Measurements from ENCODE around the gene NDUFV3. TPM values are rescaled to one million over a fixed set of nuclear protein-coding genes. Genes with fewer than 3 reads are reported as not detected.
A peak's percentile ranks its signal among the peaks of the same experiment; 100 is the strongest.

The NDUFV3 gene
- total and polyA plus RNA-seq, 2 of the 13 experiments (the other 11 are each of a cell fraction or from before 2014, with no cell fraction given): 14.2 to 29.6 TPM

DNA sequence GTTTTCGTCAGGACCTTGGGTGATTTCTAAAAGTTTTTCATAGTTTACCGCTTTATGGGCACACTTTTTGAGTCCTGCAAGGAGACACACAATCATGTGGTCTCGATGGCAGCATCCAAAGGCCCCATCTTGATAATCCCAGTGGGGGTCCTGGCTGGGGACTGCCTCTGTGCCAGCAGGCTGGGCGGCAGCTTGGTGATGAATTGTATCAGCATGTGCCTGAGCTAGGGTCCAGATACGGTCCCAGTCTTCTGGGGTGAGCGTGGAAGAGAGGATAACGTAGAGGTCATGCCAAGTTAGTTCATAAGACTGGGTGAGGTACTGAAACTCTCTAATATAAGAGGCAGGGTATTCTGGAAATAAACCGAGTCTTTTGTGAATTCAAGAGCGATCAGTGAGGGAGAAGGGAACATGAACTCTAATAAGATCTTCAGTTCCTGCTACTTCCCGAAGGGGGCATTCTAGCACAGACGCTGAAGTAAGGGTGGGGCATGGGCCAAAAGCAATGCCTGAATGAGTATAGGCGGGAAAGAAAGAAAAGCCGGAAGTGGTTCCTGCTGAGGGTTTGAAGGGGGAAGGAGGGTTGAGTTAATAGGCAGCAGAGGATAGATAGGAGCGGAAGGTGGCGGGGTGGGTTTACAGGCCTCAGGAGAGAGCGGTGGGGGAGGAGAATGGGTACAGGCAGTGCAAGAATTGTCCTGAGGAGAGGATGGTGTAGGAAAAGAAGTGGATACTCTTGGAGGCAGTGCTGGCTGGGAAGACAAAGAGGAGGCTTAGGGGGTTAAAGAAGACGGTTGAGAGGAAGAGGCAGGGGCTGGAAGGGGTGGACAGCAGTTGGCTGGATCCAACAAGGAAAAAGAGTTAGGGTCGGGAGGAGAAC is 30.7 kb downstream of the NDUFV3 start (continued):
- TF ChIP-seq, protein P1, sequence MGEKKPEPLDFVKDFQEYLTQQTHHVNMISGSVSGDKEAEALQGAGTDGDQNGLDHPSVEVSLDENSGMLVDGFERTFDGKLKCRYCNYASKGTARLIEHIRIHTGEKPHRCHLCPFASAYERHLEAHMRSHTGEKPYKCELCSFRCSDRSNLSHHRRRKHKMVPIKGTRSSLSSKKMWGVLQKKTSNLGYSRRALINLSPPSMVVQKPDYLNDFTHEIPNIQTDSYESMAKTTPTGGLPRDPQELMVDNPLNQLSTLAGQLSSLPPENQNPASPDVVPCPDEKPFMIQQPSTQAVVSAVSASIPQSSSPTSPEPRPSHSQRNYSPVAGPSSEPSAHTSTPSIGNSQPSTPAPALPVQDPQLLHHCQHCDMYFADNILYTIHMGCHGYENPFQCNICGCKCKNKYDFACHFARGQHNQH (CRISPR knock-in tag; IDR thresholded peaks at IDR 0.05): no peak
- no peak for TF ChIP-seq SALL2 (CRISPR knock-in tag; IDR thresholded peaks at IDR 0.05)
- peak; percentile 26; the same call in 1 of the 2 replicates for TF ChIP-seq ELF3 (CRISPR knock-in tag; IDR thresholded peaks at IDR 0.05)
- TF ChIP-seq ATM (IDR thresholded peaks at IDR 0.05; ENCODE audit: borderline replicate concordance): no peak
- TF ChIP-seq ELF1 (CRISPR knock-in tag; IDR thresholded peaks at IDR 0.05): peak; percentile 85
- TF ChIP-seq, protein P2, sequence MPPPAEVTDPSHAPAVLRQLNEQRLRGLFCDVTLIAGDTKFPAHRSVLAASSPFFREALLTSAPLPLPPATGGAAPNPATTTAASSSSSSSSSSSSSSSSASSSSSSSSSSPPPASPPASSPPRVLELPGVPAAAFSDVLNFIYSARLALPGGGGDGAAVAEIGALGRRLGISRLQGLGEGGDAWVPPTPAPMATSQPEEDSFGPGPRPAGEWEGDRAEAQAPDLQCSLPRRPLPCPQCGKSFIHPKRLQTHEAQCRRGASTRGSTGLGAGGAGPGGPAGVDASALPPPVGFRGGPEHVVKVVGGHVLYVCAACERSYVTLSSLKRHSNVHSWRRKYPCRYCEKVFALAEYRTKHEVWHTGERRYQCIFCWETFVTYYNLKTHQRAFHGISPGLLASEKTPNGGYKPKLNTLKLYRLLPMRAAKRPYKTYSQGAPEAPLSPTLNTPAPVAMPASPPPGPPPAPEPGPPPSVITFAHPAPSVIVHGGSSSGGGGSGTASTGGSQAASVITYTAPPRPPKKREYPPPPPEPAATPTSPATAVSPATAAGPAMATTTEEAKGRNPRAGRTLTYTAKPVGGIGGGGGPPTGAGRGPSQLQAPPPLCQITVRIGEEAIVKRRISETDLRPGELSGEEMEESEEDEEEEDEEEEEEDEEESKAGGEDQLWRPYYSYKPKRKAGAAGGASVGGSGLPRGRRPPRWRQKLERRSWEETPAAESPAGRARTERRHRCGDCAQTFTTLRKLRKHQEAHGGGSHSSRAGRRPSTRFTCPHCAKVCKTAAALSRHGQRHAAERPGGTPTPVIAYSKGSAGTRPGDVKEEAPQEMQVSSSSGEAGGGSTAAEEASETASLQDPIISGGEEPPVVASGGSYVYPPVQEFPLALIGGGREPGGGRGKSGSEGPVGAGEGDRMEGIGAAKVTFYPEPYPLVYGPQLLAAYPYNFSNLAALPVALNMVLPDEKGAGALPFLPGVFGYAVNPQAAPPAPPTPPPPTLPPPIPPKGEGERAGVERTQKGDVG (CRISPR knock-in tag; IDR thresholded peaks at IDR 0.05; ENCODE audit: borderline replicate concordance): no peak
- TF ChIP-seq GLI4 (CRISPR knock-in tag; IDR thresholded peaks at IDR 0.05; ENCODE audit: borderline replicate concordance): no peak
- TF ChIP-seq POLR2AphosphoS5 (IDR thresholded peaks at IDR 0.05; ENCODE audit: low read depth, low read length): no peak
- 0 out of 2 replicates have a peak, but pooled peaks have one; percentile 26 for TF ChIP-seq GATAD1 (CRISPR knock-in tag; IDR thresholded peaks at IDR 0.05)
- peak; percentile 44; the same call in 1 of the 2 replicates for TF ChIP-seq ELF4 (CRISPR knock-in tag; IDR thresholded peaks at IDR 0.05; ENCODE audit: borderline replicate concordance)
- TF ChIP-seq, protein P3, sequence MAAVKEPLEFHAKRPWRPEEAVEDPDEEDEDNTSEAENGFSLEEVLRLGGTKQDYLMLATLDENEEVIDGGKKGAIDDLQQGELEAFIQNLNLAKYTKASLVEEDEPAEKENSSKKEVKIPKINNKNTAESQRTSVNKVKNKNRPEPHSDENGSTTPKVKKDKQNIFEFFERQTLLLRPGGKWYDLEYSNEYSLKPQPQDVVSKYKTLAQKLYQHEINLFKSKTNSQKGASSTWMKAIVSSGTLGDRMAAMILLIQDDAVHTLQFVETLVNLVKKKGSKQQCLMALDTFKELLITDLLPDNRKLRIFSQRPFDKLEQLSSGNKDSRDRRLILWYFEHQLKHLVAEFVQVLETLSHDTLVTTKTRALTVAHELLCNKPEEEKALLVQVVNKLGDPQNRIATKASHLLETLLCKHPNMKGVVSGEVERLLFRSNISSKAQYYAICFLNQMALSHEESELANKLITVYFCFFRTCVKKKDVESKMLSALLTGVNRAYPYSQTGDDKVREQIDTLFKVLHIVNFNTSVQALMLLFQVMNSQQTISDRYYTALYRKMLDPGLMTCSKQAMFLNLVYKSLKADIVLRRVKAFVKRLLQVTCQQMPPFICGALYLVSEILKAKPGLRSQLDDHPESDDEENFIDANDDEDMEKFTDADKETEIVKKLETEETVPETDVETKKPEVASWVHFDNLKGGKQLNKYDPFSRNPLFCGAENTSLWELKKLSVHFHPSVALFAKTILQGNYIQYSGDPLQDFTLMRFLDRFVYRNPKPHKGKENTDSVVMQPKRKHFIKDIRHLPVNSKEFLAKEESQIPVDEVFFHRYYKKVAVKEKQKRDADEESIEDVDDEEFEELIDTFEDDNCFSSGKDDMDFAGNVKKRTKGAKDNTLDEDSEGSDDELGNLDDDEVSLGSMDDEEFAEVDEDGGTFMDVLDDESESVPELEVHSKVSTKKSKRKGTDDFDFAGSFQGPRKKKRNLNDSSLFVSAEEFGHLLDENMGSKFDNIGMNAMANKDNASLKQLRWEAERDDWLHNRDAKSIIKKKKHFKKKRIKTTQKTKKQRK (IDR thresholded peaks at IDR 0.05; ENCODE audit: low read length): no peak
- no peak for TF ChIP-seq NR2F1 (CRISPR knock-in tag; IDR thresholded peaks at IDR 0.05)
- no peak for TF ChIP-seq MYC (CRISPR knock-in tag; IDR thresholded peaks at IDR 0.05; ENCODE audit: borderline replicate concordance)
- TF ChIP-seq SMAD9 (CRISPR knock-in tag; IDR thresholded peaks at IDR 0.05): no peak
- TF ChIP-seq PAWR (CRISPR knock-in tag; IDR thresholded peaks at IDR 0.05; ENCODE audit: borderline replicate concordance): no peak
- no peak for TF ChIP-seq SMARCC2 (IDR thresholded peaks at IDR 0.05)
- TF ChIP-seq RBM22 (optimal IDR thresholded peaks at IDR 0.05; ENCODE audit: low read length): no peak
- TF ChIP-seq, protein P4, sequence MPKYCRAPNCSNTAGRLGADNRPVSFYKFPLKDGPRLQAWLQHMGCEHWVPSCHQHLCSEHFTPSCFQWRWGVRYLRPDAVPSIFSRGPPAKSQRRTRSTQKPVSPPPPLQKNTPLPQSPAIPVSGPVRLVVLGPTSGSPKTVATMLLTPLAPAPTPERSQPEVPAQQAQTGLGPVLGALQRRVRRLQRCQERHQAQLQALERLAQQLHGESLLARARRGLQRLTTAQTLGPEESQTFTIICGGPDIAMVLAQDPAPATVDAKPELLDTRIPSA (CRISPR knock-in tag; IDR thresholded peaks at IDR 0.05; ENCODE audit: borderline replicate concordance): no peak
- TF ChIP-seq TBL1XR1 (IDR thresholded peaks at IDR 0.05; ENCODE audit: borderline replicate concordance, low read length, partially characterized antibody): no peak
- no peak for TF ChIP-seq CBX5 (CRISPR knock-in tag; IDR thresholded peaks at IDR 0.05; ENCODE audit: borderline replicate concordance)
- TF ChIP-seq RARA (CRISPR knock-in tag; IDR thresholded peaks at IDR 0.05): no peak
